ENCODE results near the gene NUP93.

DNA sequence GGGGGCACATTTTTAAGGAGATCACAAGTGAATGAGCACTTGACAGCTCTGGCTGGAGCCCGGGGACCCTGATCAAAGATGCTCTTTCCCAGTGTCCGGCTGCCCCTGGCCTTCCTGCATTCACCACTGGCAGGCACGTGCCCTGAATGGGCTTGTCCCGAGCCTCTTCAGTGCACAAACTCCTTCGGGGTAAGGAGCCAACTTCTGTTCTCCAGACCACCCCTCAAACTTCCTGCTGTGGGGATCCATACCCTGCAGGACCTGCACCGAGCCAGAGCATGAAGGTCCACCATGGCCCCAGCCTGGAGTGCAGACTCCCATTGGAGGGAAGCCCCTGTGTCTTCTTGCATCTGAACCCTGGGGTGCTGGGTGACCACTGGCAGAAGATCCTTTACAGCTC is 125.3 kb downstream of the NUP93 start:
- no peak for TF ChIP-seq POLR2A (IDR thresholded peaks at IDR 0.05; ENCODE audit: borderline replicate concordance, extremely low read depth, insufficient read depth, insufficient read length)
- no peak for TF ChIP-seq POLR2AphosphoS5 (IDR thresholded peaks at IDR 0.05; ENCODE audit: low read depth, low read length)
- no peak for TF ChIP-seq CEBPB (IDR thresholded peaks at IDR 0.05; ENCODE audit: low read depth)
- TF ChIP-seq, protein P1, sequence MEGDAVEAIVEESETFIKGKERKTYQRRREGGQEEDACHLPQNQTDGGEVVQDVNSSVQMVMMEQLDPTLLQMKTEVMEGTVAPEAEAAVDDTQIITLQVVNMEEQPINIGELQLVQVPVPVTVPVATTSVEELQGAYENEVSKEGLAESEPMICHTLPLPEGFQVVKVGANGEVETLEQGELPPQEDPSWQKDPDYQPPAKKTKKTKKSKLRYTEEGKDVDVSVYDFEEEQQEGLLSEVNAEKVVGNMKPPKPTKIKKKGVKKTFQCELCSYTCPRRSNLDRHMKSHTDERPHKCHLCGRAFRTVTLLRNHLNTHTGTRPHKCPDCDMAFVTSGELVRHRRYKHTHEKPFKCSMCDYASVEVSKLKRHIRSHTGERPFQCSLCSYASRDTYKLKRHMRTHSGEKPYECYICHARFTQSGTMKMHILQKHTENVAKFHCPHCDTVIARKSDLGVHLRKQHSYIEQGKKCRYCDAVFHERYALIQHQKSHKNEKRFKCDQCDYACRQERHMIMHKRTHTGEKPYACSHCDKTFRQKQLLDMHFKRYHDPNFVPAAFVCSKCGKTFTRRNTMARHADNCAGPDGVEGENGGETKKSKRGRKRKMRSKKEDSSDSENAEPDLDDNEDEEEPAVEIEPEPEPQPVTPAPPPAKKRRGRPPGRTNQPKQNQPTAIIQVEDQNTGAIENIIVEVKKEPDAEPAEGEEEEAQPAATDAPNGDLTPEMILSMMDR (IDR thresholded peaks at IDR 0.05 in 2 of 3, conservative IDR thresholded peaks at IDR 0.05 in 1 of 3; ENCODE audit: borderline replicate concordance in 1 of 3, insufficient read depth in 1 of 3, low read depth in 2 of 3, low read length in 2 of 3): no peak
- TF ChIP-seq EZH2phosphoT487 (IDR thresholded peaks at IDR 0.05; ENCODE audit: borderline replicate concordance): no peak
- TF ChIP-seq, protein P2, sequence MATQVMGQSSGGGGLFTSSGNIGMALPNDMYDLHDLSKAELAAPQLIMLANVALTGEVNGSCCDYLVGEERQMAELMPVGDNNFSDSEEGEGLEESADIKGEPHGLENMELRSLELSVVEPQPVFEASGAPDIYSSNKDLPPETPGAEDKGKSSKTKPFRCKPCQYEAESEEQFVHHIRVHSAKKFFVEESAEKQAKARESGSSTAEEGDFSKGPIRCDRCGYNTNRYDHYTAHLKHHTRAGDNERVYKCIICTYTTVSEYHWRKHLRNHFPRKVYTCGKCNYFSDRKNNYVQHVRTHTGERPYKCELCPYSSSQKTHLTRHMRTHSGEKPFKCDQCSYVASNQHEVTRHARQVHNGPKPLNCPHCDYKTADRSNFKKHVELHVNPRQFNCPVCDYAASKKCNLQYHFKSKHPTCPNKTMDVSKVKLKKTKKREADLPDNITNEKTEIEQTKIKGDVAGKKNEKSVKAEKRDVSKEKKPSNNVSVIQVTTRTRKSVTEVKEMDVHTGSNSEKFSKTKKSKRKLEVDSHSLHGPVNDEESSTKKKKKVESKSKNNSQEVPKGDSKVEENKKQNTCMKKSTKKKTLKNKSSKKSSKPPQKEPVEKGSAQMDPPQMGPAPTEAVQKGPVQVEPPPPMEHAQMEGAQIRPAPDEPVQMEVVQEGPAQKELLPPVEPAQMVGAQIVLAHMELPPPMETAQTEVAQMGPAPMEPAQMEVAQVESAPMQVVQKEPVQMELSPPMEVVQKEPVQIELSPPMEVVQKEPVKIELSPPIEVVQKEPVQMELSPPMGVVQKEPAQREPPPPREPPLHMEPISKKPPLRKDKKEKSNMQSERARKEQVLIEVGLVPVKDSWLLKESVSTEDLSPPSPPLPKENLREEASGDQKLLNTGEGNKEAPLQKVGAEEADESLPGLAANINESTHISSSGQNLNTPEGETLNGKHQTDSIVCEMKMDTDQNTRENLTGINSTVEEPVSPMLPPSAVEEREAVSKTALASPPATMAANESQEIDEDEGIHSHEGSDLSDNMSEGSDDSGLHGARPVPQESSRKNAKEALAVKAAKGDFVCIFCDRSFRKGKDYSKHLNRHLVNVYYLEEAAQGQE (IDR thresholded peaks at IDR 0.05; ENCODE audit: low read depth): no peak
- no peak for TF ChIP-seq ZFX (IDR thresholded peaks at IDR 0.05)
- no peak for TF ChIP-seq RAD21 (IDR thresholded peaks at IDR 0.05; ENCODE audit: low read depth)
- no peak for TF ChIP-seq JUND (IDR thresholded peaks at IDR 0.05)

Data from HCT116 (cell line).